GM19467 (cell line): ENCODE results near the gene MAB21L3.
A peak's percentile ranks its signal among the peaks of the same experiment; 100 is the strongest.

Experiments
- ATAC-seq: cut with Tn5 transposase; IDR thresholded peaks from one replicate; pipeline ENCODE4 v1.9.1; 2021; ENCODE audit warnings: mild to moderate bottlenecking, moderate library complexity; ENCODE audit not compliant: unreplicated experiment

Gene MAB21L3

GRCh38 chr1:116110567-116111523 is at the start of gene MAB21L3:
MAB21L3 (plus strand) TSS chr1:116111399; CDS start chr1:116112616, 1,217 bp downstream.
- peak; percentile 60 for ATAC-seq

GRCh38 chr1:116062201-116062600 is 49.0 kb upstream of the MAB21L3 start:
- ATAC-seq, result no peak

DNA sequence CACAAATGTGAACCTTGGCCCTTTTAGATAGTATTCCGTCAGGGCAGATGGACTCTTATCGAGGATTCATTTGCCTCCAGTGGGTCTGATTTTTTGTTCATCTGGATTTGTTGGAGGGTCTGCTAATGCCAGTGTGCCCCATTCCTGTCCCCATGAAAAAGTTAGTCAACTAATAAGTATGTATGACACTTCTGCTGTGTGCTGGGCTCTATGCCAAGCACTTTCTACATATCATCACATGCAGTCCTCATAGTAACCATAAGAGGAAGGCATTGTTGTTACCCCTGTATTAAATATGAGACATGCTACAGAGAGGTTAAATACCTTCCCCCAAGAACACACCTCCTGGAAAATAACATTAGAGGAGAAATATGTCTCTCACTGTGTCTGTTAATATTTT is 46.6 kb upstream of the MAB21L3 start:
- ATAC-seq, result no peak

DNA sequence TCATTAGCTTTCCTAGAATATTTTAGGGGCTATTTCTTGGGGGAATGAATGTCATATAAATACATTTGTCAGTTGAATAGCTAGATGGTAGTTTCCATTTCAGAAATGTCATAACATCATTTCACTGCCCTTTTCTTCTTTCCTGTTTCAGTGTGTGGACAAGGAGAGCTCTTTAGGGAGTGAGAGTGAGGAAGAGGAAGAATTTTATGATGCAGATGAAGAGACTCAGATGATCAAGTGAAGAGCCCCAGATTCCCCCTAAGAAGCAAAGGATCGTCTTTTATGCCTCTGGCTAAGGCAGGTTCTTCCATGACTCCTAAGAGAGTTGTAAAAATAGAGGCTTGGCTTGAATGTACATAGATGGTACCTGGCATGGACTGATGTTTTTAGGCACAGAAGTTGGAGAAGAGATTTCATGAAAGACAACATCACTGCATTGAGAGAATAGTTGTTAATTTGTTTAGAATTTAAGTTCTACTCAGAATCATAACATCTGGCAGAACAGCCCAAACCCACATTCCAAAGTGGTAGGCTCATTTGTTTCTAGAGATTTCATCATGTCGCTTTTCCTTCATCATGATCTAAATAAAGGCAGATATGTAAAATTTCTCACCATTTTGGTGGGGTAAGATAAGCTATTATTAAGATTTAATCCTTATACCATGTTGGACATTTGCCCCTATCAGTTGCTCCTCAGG is 44.2 kb upstream of the MAB21L3 start:
- no peak for ATAC-seq

DNA sequence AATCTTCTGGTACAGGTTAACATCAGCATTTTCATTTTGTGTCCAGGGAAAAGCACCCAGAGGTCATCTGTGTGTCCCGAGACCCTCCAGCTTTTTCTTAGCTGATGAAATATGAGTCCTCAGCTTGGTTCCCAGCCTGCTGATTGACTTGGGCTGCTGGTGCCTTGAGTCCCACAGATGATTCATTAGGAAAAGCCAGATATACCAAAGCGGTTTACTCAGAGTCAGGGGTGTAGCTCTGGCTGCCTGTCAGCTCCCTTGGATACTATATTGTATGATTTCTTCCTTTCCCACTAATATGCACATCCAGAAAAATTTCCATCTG is 43.7 kb upstream of the MAB21L3 start:
- no peak for ATAC-seq

DNA sequence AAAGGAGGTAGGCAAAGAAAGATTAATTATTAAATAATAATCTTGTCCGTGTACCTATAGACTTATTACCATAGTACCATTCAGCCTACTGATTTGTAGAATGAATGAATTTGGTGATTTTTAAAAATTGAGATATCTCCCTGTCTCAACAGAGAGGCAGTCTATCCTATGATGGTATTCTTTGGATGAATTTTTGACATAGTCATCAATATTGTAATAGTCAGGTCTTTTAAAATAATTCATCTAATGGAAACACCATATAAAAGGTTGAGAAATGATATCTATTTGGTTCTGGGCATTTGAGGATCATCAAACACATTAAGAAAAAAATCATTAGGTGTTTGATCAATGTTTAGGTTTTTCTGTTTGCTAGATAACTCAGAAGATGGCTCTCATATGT is 35.6 kb upstream of the MAB21L3 start:
- no peak for ATAC-seq

GRCh38 chr1:116075990-116076389 is 35.2 kb upstream of the MAB21L3 start:
- ATAC-seq, result no peak

GRCh38 chr1:116076831-116077230 is 34.4 kb upstream of the MAB21L3 start:
- ATAC-seq, result no peak

DNA sequence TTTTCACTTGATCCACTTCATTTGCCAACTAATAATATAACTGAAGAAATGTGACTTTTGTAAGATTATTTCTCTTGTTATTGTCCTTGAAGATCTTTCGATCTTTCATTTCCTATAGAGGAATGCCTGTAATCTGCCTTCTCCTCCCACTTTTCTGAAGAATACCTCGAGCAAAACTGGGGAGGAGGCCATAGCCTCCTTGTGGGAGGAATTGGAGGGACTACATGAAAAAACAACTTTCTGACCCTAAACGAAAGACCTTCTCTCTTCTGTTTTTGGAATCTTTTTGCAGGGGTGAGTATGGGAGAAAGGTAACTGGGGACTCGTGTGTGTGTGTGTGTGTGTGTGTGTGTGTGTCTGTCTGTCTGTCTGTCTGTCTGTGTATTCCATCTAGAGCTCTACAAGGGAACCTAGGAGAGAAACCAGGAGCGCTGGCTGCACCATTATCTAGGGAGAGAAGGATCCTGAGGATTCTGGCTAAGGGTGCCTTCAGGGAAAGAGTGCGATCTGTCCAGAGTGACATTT is 32.4 kb upstream of the MAB21L3 start:
- ATAC-seq, result no peak

DNA sequence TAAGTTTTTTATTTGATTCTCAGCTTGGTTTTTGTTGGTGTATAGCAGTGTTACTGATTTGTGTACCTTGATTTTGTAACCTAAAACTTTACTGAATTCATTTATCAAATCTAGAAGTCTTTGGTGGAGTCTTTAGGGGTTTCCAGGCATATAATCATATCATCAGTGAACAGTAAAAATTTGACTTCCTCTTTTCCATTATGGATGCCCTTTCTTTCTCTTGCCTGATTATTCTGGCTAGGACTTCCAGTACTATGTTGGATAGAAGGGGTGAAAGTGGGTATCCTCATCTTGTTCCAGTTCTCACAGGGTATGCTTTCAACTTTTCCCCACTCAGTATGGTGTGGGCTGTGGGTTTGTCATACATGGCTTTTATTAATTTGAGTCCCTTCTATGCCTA is 23.6 kb upstream of the MAB21L3 start:
- no peak for ATAC-seq

DNA sequence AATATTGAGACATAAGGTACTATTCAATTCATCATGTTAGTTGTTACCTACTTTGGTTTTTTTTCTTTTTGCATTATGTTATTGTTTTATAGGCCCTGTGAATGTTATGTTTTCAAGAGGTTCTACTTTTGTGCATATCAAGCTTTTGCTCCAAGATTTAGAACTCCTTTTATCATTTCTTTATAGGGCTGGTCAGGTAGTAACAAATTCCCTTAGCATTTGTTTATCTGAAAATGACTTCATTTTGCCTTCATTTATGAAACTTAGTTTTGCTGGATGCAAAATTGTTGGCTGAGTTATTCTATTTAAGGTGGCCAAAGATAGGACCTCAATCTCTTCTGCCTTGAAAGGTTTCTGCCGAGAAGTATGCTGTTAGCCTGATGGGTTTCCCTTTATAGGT is 21.3 kb upstream of the MAB21L3 start:
- ATAC-seq, result no peak

- ATAC-seq, result no peak
These were observed 20.1 kb upstream of the MAB21L3 start for GRCh38 chr1:116091083-116091482.

DNA sequence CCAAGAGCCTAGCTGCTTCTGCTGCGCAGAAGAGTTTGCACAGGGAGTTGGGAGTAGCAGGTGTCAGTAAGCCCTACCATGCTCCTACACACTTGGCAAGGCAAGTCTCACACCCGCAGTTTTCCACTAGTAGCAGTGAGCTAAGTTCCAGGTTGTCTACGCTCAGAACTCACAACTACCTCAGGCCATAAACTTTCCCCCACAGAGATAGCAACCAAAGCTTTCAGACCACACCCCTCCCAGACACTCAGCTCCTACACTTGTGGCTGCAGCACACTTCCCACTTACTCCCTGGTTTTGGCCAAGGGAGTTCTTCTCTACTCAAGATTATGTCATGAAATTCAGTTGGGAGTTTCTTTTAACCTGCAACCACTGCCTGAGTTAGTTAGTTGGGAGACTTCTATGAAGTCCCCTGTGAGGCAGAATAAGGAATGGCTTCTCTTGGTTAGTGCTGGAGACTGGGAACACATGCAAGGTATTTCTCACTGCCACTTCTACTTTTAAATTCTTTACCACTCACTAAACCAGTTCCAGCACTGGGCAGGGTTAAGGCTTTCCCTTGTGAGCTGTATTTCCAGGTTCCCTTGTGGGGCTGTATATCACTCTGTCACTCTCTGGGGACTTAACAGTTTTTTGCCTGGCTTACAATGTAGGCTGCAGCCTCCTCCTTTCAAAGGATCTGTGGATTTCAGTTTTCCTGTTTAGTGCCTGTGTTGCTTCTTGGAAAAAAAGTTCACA is 18.3 kb upstream of the MAB21L3 start:
- ATAC-seq, result no peak

DNA sequence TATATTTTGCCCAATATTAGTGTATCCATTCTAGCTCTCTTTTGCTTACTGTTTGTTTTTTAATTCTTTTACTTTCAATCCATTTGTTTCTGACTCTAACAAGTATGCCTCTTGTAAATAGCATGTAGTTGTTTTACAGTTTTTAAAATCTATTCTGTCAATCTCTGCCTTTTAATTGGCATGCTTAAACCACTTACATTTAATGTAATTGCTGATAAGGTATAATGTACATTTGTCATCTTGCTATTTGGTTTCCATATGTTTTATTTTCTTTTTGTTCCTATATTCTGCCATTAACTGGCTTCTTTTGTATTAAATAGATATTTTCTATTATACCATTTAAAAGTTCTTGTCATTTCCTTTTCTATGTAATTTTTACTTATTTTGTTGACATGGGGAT is 16.2 kb upstream of the MAB21L3 start:
- no peak for ATAC-seq

DNA sequence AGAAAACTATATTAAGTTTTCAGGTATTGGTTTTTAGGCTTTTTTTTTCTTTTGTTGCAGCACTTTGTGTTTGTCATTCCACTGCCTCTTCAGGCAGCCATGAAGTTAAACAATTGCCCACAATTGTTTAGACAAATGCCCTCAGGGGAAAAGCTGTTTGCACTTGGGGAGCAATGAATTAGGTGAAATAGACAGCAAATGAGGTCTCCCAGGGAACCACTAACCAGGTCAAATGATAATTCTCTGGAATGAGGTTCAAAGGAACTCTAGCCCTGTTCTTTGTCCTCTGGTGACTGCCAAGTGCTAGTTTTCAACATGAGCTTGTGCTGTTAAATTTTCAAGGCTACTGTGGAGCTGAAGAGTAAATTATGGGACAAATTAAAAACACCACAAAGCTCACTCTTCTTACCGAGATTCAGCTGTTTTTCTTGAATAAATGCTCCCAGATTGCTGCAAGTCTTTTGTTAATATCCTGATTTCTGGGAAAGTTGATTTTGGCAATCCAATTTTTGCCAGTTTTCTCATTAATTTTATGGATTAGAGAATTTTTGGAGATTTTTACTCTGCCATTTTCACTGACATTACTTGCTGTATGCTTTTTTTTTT is 15.1 kb upstream of the MAB21L3 start:
- ATAC-seq, result no peak

GRCh38 chr1:116097626-116098025 is 13.6 kb upstream of the MAB21L3 start:
- no peak for ATAC-seq

DNA sequence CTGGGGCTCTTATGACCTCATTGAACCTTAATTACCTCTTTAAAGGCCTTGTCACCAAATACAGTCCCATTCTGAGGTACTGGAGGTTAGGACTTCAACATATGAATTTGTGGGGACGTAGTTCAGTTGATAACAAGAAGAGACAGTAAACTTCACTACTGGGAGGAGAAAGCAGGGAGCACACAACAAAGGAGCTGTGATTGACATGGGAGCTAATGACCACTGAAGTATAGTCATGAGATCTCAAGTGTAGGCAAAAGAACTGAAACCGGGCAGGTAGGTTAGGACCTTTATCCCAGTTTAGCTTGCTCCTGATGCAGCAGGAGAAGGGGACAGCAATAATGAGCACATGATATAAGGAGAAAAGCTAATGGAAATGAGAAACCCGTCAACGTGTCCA is 11.8 kb upstream of the MAB21L3 start:
- no peak for ATAC-seq

DNA sequence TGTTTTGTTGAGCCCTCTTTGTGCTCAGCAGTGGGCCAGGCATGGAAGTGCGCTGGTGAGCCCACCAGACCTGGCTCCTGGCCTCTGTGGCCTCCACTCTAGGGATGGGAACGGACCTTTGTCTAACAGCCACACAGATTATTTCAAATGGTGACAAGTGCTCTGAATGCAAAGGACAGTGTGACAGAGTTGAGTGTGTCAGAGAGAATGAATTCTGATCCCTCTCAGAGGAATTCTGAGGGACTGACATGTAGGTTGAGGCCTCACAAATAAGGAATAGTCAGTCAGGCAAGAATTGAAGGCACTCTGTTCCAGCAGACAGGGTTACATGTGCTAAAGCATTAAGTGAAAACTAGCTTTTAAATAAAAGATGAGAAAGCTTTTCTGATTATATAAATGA is 11.3 kb upstream of the MAB21L3 start:
- ATAC-seq, result no peak

DNA sequence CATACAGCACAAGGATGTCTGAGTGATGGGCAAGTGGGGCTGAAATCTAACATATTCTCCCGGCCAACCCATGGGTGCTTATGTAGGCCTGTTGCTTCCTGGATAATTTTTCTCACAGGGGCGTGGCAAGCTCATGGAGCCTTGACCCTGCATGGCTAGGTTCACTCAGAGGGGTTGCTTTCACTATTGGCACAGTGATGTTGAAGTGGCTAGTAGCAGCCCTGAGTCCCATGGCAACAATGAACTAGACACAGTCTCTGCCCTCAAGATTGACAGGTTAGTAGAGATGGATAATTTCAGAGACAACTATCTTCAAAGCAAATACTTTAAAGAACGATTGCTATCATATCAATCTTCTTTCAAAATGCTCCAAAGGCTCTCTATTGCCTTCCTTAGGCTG is 6.5 kb upstream of the MAB21L3 start:
- ATAC-seq, result no peak

- ATAC-seq, result no peak
These were observed 5.2 kb upstream of the MAB21L3 start for GRCh38 chr1:116105996-116106395.

GRCh38 chr1:116106646-116107045 is 4.6 kb upstream of the MAB21L3 start:
- no peak for ATAC-seq
